Ovary (tissue), 9 donors: ENCODE data around the gene CTCF. TPM values are rescaled to one million over a fixed set of nuclear protein-coding genes. Genes with fewer than 3 reads are reported as not detected.

Source experiments
- DNase-seq, 5 donors: peaks; one replicate each; pipeline ENCODE4 v3.0.0-alpha.2; 2019 to 2020
- H3K27ac ChIP-seq, 2 donors: fragments of 200-600 bp; one replicate each; pipeline versions ENCODE4 v1.5.1 to v1.8.0; 2019 to 2022
- H3K27me3 ChIP-seq: fragments of 200-600 bp; one replicate; pipeline ENCODE4 v1.8.0; 2022
- H3K36me3 ChIP-seq: fragments of 200-600 bp; sonication (generic); one replicate; pipeline ENCODE4 v1.5.1; 2019
- H3K4me1 ChIP-seq: one replicate; pipeline ENCODE4 v1.8.1; 2013; ENCODE audit warnings: mild to moderate bottlenecking, moderate library complexity; ENCODE audit not compliant: insufficient read depth
- H3K4me3 ChIP-seq: fragments of 200-600 bp; sonication (generic); one replicate; pipeline ENCODE4 v1.5.1; 2017
- H3K9me3 ChIP-seq, 2 donors: fragments of 200-600 bp in 1 of 2; sonication (generic) in 1 of 2; one replicate each; pipeline versions ENCODE4 v1.5.1 to v1.8.1; 2013 to 2019; ENCODE audit warnings: mild to moderate bottlenecking in 1 of 2, moderate library complexity in 1 of 2
- CTCF ChIP-seq, 3 donors: fragments of 450-650 bp in 2 of 3; fragments of 200-600 bp in 1 of 3; IDR thresholded peaks; one replicate each; pipeline versions ENCODE4 v1.5.1 to v1.8.0; 2016 to 2022; ENCODE audit warnings: antibody characterized with exemption in 3 of 3, mild to moderate bottlenecking in 1 of 3
- EP300 ChIP-seq: sonication (generic); formaldehyde crosslinking; IDR thresholded peaks from one replicate; pipeline ENCODE4 v1.6.1; 2017; ENCODE audit warnings: antibody characterized with exemption
- POLR2A ChIP-seq: fragments of 450-650 bp; IDR thresholded peaks from one replicate; pipeline ENCODE4 v1.6.1; 2017; ENCODE audit warnings: antibody characterized with exemption, mild to moderate bottlenecking, moderate library complexity
- WGBS, 3 donors: extraction: QIAGEN DNeasy Blood & Tissue Kit in 1 of 3; methylation state at CpG; one replicate each; pipeline versions ENCODE4 v1.1.5 to v1.1.7; 2013 to 2017; 5-methylcytosine and 5-hydroxymethylcytosine counted together
- intact Hi-C, 4 donors: fragments of 100-400 bp; cut with DNase I; formaldehyde crosslinking; loops; one replicate each; pipeline versions ENCODE4 v1.11.0 to v1.15.1; 2022 to 2023
- polyA plus RNA-seq, 2 donors: library from polyadenylated mRNA; stranded (reverse); fragments of 200-250 nt in 1 of 2; fragments of 350-450 nt in 1 of 2; fragmentation: Illumina TruSeq in 1 of 2; extraction: RNeasy Lipid Tissue Mini Kit (QIAGEN cat#74804) in 1 of 2; gene quantifications; one replicate each; pipeline ENCODE4 v1.2.3, GENCODE V29; 2013 to 2014
- total RNA-seq, 7 donors: library from RNA; depleted of rRNA in 2 of 7; stranded (reverse); fragments of >200 nt in 2 of 7; fragmentation: NEBNext Ultra II Directional in 3 of 7; extraction: Animal tissue kit (Norgen Biotek cat#: 25700) in 3 of 7; gene quantifications; one replicate each; pipeline versions ENCODE4 v1.1.0 to v1.2.4, GENCODE V29; 2016 to 2023
- donor health status: DM: no; HTN: no; CAD: no; lungs with moderate emphysema.
- donor health status: DM: no; HTN: no; CAD: no.
- donor health status: Bipolar disorder and iron deficiency.
- donor health status: DM: yes; HTN: yes; CAD: no.
- donor health status: DM: no; HTN: no; CAD: no.
- donor health status: DM: yes; HTN: yes; CAD: no.

The CTCF gene
- total and polyA plus RNA-seq, 9 donors, result 21.0 to 48.4 (median 42.2) TPM

- Histone ChIP-seq H3K4me1 (peaks cover 8% of the 10 kb centered on the region), H3K9me3 (no peaks in the 10 kb centered on the region), H3K36me3 (no peaks in the 10 kb centered on the region), H3K27me3 (peaks cover 5% of the 10 kb centered on the region), H3K27ac (no peak overlapping the region), H3K4me3 (no peak overlapping the region)
- DNase-seq, result peak in 2 of 5 donors; percentile 38 to 48
- TF ChIP-seq CTCF (IDR thresholded peaks at IDR 0.05), result no peak
- no peak for TF ChIP-seq POLR2A
- TF ChIP-seq EP300, result no peak
- intact Hi-C loops, result loop anchor here in 1 of 4 donors (5.0 kb wide), 1 partner anchor 87 kb away; no protein-coding TSS in a partner anchor
- 15 to 23% (median 21%) methylated on average over 20 to 25 of the region's 25 CpGs for WGBS, 3 donors
Observed at GRCh38 chr16:67653789-67654402, 91.6 kb downstream of the CTCF start.

GRCh38 chr16:67654403-67654911 lies 92.1 kb downstream of the CTCF start:
- H3K27me3 ChIP-seq, result peaks cover 4% of the 10 kb centered on the region
- TF ChIP-seq EP300, result no peak
- TF ChIP-seq POLR2A, result no peak
- no peak for TF ChIP-seq CTCF (IDR thresholded peaks at IDR 0.05)

GRCh38 chr16:67655363-67655762 lies 93.0 kb downstream of the CTCF start:
- intact Hi-C loops, result no loop called here
- H3K9me3 ChIP-seq, result no peaks in the 10 kb centered on the region
- no peak for TF ChIP-seq EP300

More at GRCh38 chr16:67654403-67654911, 92.1 kb downstream of the CTCF start:
- no peaks in the 10 kb centered on the region for H3K36me3 ChIP-seq
- intact Hi-C loops, result loop anchor here in 1 of 4 donors (5.0 kb wide), 1 partner anchor 87 kb away; no protein-coding TSS in a partner anchor
- H3K9me3 ChIP-seq, result no peaks in the 10 kb centered on the region
- H3K27ac ChIP-seq, result no peak overlapping the region
- DNase-seq, result peak in 2 of 5 donors; percentile 18 to 39
- 34 to 53% (median 49%) methylated on average over 30 of the region's 30 CpGs for WGBS, 3 donors
- no peak overlapping the region for H3K4me3 ChIP-seq
- H3K4me1 ChIP-seq, result peaks cover 13% of the 10 kb centered on the region

GRCh38 chr16:67656344-67657016 lies 94.2 kb downstream of the CTCF start:
- intact Hi-C loops, result no loop called here
- no peaks in the 10 kb centered on the region for H3K9me3 ChIP-seq
- peak in 1 of 5 donors; percentile 19 for DNase-seq
- H3K36me3 ChIP-seq, result no peaks in the 10 kb centered on the region
- H3K27ac ChIP-seq, result no peak overlapping the region
- H3K4me1 ChIP-seq, result peaks cover 14% of the 10 kb centered on the region
- H3K27me3 ChIP-seq, result peaks cover 4% of the 10 kb centered on the region
- WGBS, 3 donors, result 65 to 73% (median 72%) methylated on average over 9 of the region's 9 CpGs
- no peak for TF ChIP-seq EP300
- TF ChIP-seq CTCF (IDR thresholded peaks at IDR 0.05), result no peak
- TF ChIP-seq POLR2A, result no peak
- H3K4me3 ChIP-seq, result no peak overlapping the region

More at GRCh38 chr16:67655363-67655762, 93.0 kb downstream of the CTCF start:
- H3K27me3 ChIP-seq, result peaks cover 4% of the 10 kb centered on the region
- 52 to 75% (median 61%) methylated on average over 4 of the region's 4 CpGs for WGBS, 3 donors
- no peak overlapping the region for H3K4me3 ChIP-seq
- H3K27ac ChIP-seq, result no peak overlapping the region
- DNase-seq, result no peak
- peaks cover 14% of the 10 kb centered on the region for H3K4me1 ChIP-seq
- no peaks in the 10 kb centered on the region for H3K36me3 ChIP-seq
